HepG2 (cell line): ENCODE results near the gene PLD3. TPM values are rescaled to one million over a fixed set of nuclear protein-coding genes. Genes with fewer than 3 reads are reported as not detected.

Experiments used
- EP300 ChIP-seq, 3 experiments: sonication (generic) in 1 of 3; formaldehyde crosslinking in 1 of 3; IDR thresholded peaks; 2 replicates each; pipeline versions ENCODE4 v1.5.1 to v1.6.1; 2011 to 2020; ENCODE audit warnings: low read depth in 2 of 3, low read length in 2 of 3, borderline replicate concordance in 1 of 3, improper control_type of control experiment in 1 of 3, mild to moderate bottlenecking in 1 of 3, missing genetic modification reagents in 1 of 3, moderate library complexity in 1 of 3
- HNRNPUL1 ChIP-seq: fragments of 200-400 bp; formaldehyde crosslinking; IDR thresholded peaks from 2 replicates; pipeline ENCODE4 v1.6.1; 2017; ENCODE audit warnings: low read depth, mild to moderate bottlenecking, low read length, moderate library complexity
- ISL2 ChIP-seq: sonication (generic); formaldehyde crosslinking; IDR thresholded peaks from 2 replicates; pipeline ENCODE4 v1.5.0; 2020; ENCODE audit warnings: missing genetic modification reagents
- NCOA2 ChIP-seq: sonication (generic); formaldehyde crosslinking; IDR thresholded peaks from 2 replicates; pipeline ENCODE4 v1.8.0; 2022; ENCODE audit warnings: inconsistent platforms
- POLR2AphosphoS5 ChIP-seq: IDR thresholded peaks from 2 replicates; pipeline ENCODE4 v1.6.1; 2012; ENCODE audit warnings: low read depth, low read length
- SP1 ChIP-seq, 2 experiments: fragments of 450-650 bp in 1 of 2; sonication (generic) in 1 of 2; formaldehyde crosslinking in 1 of 2; IDR thresholded peaks; 2 replicates each; pipeline versions ENCODE4 v1.4.0 to v1.6.1; 2016 to 2020; ENCODE audit warnings: missing genetic modification reagents in 1 of 2
- ZHX1 ChIP-seq: sonication (generic); formaldehyde crosslinking; IDR thresholded peaks from 2 replicates; pipeline ENCODE4 v1.8.1; 2022; ENCODE audit warnings: low read depth, mild to moderate bottlenecking, missing genetic modification reagents
- ZNF329 ChIP-seq: sonication (generic); formaldehyde crosslinking; IDR thresholded peaks from 2 replicates; pipeline ENCODE4 v1.9.0; 2021; ENCODE audit warnings: low read depth, mild to moderate bottlenecking, missing genetic modification reagents
- ZNF607 ChIP-seq: sonication (generic); formaldehyde crosslinking; IDR thresholded peaks from 2 replicates; pipeline ENCODE4 v1.5.1; 2020; ENCODE audit warnings: missing genetic modification reagents, mild to moderate bottlenecking, borderline replicate concordance
- ZNF792 ChIP-seq: IDR thresholded peaks from 2 replicates; pipeline ENCODE4 v1.6.1; 2016
- ZSCAN25 ChIP-seq: sonication (generic); formaldehyde crosslinking; IDR thresholded peaks from 2 replicates; pipeline ENCODE4 v1.8.0; 2022; ENCODE audit warnings: mild to moderate bottlenecking, missing genetic modification reagents
- polyA plus RNA-seq, 8 experiments: library from polyadenylated mRNA; depleted of rRNA in 3 of 8; stranded (reverse) in 7 of 8; unstranded in 1 of 8; fragments of >200 nt; fragmentation: Illumina TruSeq in 4 of 8; extraction: Trizol in 4 of 8; gene quantifications; 2 replicates each; pipeline versions ENCODE4 v1.2.1 to v1.2.3, GENCODE V29; 2011 to 2016; ENCODE audit warnings: low read depth in 4 of 8, missing spikeins in 1 of 8, mixed read lengths in 1 of 8; ENCODE audit not compliant: insufficient read depth in 1 of 8
- total RNA-seq, 5 experiments: library from RNA; depleted of rRNA; stranded (reverse); fragments of >200 nt; fragmentation: Illumina TruSeq; extraction: Trizol; gene quantifications; 2 replicates each; pipeline ENCODE4 v1.2.3, GENCODE V29; 2016; ENCODE audit warnings: low read depth in 1 of 5
- TF ChIP-seq, protein P1 (sequence below): sonication (generic); formaldehyde crosslinking; IDR thresholded peaks from 2 replicates; pipeline ENCODE4 v1.5.1; 2020; ENCODE audit warnings: mild to moderate bottlenecking, missing genetic modification reagents, moderate library complexity
- TF ChIP-seq, protein P2 (sequence below): sonication (generic); formaldehyde crosslinking; IDR thresholded peaks from 2 replicates; pipeline ENCODE4 v1.4.0; 2020; ENCODE audit warnings: missing genetic modification reagents, borderline replicate concordance
- TF ChIP-seq, protein P3 (sequence below): IDR thresholded peaks from 2 replicates; pipeline ENCODE4 v1.6.1; 2016

Gene PLD3
- total and polyA plus RNA-seq, 2 of the 13 experiments (the other 11 are each of a cell fraction or from before 2014, with no cell fraction given) = 45.7 to 164 TPM

DNA sequence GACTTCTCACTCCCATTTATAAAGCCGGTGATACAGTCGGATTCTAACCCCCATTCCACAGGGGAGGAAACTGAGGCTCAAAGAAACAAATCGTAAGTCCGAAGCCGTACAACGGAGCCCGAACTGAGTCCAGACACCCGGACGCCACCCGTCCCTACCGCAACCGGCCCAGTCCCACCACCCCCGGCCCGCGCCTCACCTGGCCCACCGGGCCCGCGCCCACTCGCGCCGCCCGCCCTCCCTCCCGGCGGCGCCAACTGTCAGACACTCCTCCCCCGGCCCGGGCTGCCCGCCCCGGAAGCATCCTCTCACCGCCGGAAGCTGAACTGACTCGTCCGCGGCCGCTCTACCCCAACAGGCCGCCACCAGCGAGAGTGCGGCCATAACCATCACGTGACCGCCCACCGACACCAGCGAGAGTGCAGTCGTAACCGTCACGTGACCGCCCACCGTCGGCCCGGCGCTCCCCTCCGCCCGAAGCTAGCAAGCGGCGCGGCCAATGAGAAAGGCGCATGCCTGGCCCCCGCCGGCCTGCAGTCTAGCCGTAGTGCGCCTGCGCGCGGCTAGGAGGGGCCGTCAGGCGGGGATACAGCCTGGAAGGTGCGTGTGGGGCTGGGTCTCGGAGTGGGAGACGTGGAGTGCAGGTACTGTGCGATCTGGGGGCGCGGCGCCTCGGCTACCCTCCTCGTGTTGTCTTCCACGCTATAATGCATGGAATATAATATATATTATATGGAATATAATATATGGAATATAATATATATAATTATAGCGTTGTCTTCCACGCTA lies at the start of gene PLD3, which contains the start of gene C19orf47 (continued):
- TF ChIP-seq EP300 (IDR thresholded peaks at IDR 0.05; ENCODE audit: low read depth in 2 of 2, low read length in 2 of 2) (peak in 1 of 2 experiments; percentile 26; a peak in 1 of 4 replicates), EP300 (CRISPR knock-in tag; IDR thresholded peaks at IDR 0.05; ENCODE audit: borderline replicate concordance) (no peak), NCOA2 (CRISPR knock-in tag) (peak; percentile 42; the same call in 1 of the 2 replicates), ZHX1 (CRISPR knock-in tag) (peak; percentile 68; the same call in 1 of the 2 replicates), ZSCAN25 (CRISPR knock-in tag) (no peak), HNRNPUL1 (peak; percentile 73; the same call in 1 of the 2 replicates), ISL2 (peak; percentile 64; the same call in 1 of the 2 replicates), ZNF792 (peak; percentile 36; the same call in 1 of the 2 replicates), ZNF607 (CRISPR knock-in tag) (0 out of 2 replicates have a peak, but pooled peaks have one; percentile 23), POLR2AphosphoS5 (peak; percentile 92), SP1 (IDR thresholded peaks at IDR 0.05) (no peak), SP1 (CRISPR knock-in tag; IDR thresholded peaks at IDR 0.05) (peak; percentile 75; the same call in 1 of the 2 replicates), ZNF329 (peak; percentile 100)
- TF ChIP-seq, protein P1, sequence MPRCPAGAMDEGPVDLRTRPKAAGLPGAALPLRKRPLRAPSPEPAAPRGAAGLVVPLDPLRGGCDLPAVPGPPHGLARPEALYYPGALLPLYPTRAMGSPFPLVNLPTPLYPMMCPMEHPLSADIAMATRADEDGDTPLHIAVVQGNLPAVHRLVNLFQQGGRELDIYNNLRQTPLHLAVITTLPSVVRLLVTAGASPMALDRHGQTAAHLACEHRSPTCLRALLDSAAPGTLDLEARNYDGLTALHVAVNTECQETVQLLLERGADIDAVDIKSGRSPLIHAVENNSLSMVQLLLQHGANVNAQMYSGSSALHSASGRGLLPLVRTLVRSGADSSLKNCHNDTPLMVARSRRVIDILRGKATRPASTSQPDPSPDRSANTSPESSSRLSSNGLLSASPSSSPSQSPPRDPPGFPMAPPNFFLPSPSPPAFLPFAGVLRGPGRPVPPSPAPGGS = peak; percentile 87; the same call in 1 of the 2 replicates
- TF ChIP-seq, protein P2, sequence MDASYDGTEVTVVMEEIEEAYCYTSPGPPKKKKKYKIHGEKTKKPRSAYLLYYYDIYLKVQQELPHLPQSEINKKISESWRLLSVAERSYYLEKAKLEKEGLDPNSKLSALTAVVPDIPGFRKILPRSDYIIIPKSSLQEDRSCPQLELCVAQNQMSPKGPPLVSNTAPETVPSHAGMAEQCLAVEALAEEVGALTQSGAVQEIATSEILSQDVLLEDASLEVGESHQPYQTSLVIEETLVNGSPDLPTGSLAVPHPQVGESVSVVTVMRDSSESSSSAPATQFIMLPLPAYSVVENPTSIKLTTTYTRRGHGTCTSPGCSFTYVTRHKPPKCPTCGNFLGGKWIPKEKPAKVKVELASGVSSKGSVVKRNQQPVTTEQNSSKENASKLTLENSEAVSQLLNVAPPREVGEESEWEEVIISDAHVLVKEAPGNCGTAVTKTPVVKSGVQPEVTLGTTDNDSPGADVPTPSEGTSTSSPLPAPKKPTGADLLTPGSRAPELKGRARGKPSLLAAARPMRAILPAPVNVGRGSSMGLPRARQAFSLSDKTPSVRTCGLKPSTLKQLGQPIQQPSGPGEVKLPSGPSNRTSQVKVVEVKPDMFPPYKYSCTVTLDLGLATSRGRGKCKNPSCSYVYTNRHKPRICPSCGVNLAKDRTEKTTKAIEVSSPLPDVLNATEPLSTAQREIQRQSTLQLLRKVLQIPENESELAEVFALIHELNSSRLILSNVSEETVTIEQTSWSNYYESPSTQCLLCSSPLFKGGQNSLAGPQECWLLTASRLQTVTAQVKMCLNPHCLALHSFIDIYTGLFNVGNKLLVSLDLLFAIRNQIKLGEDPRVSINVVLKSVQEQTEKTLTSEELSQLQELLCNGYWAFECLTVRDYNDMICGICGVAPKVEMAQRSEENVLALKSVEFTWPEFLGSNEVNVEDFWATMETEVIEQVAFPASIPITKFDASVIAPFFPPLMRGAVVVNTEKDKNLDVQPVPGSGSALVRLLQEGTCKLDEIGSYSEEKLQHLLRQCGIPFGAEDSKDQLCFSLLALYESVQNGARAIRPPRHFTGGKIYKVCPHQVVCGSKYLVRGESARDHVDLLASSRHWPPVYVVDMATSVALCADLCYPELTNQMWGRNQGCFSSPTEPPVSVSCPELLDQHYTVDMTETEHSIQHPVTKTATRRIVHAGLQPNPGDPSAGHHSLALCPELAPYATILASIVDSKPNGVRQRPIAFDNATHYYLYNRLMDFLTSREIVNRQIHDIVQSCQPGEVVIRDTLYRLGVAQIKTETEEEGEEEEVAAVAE (CRISPR knock-in tag) = peak; percentile 1; the same call in 1 of the 2 replicates
- TF ChIP-seq, protein P3, sequence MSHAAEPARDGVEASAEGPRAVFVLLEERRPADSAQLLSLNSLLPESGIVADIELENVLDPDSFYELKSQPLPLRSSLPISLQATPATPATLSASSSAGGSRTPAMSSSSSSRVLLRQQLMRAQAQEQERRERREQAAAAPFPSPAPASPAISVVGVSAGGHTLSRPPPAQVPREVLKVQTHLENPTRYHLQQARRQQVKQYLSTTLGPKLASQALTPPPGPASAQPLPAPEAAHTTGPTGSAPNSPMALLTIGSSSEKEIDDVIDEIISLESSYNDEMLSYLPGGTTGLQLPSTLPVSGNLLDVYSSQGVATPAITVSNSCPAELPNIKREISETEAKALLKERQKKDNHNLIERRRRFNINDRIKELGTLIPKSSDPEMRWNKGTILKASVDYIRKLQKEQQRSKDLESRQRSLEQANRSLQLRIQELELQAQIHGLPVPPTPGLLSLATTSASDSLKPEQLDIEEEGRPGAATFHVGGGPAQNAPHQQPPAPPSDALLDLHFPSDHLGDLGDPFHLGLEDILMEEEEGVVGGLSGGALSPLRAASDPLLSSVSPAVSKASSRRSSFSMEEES (CRISPR knock-in tag) = peak; percentile 97
